SH-SY5Y (cell line): ENCODE data around the gene SLC7A4.

Experiments
- GATA2 ChIP-seq: IDR thresholded peaks from 2 replicates; pipeline ENCODE4 v1.6.1; 2011; ENCODE audit warnings: mild to moderate bottlenecking, low read depth, low read length
- GATA3 ChIP-seq: IDR thresholded peaks from 2 replicates; pipeline ENCODE4 v1.6.1; 2011; ENCODE audit warnings: low read depth, mild to moderate bottlenecking, low read length, moderate library complexity

- TF ChIP-seq GATA3 (no peak), GATA2 (no peak)
Observed at GRCh38 chr22:21014202-21014725, 18.1 kb downstream of the SLC7A4 start.
